KOPT-K1 (cell line): ENCODE results near the gene UBR7.

Experiments used
- H3K27ac ChIP-seq: fragments of 200-600 bp; sonication (generic); 2 replicates; pipeline ENCODE4 v1.5.1; 2016; ENCODE audit warnings: antibody characterized with exemption, mild to moderate bottlenecking, low read depth, low read length; ENCODE audit not compliant: poor library complexity, severe bottlenecking
- H3K36me3 ChIP-seq: fragments of 200-600 bp; sonication (generic); 2 replicates; pipeline ENCODE4 v1.5.1; 2017; ENCODE audit warnings: antibody characterized with exemption, mild to moderate bottlenecking, low read length, moderate library complexity; ENCODE audit not compliant: insufficient read depth
- H3K9me3 ChIP-seq: fragments of 200-600 bp; sonication (generic); 2 replicates; pipeline ENCODE4 v1.5.1; 2017; ENCODE audit warnings: antibody characterized with exemption, low read length, mild to moderate bottlenecking; ENCODE audit not compliant: insufficient read depth, poor library complexity, severe bottlenecking

The UBR7 gene

DNA sequence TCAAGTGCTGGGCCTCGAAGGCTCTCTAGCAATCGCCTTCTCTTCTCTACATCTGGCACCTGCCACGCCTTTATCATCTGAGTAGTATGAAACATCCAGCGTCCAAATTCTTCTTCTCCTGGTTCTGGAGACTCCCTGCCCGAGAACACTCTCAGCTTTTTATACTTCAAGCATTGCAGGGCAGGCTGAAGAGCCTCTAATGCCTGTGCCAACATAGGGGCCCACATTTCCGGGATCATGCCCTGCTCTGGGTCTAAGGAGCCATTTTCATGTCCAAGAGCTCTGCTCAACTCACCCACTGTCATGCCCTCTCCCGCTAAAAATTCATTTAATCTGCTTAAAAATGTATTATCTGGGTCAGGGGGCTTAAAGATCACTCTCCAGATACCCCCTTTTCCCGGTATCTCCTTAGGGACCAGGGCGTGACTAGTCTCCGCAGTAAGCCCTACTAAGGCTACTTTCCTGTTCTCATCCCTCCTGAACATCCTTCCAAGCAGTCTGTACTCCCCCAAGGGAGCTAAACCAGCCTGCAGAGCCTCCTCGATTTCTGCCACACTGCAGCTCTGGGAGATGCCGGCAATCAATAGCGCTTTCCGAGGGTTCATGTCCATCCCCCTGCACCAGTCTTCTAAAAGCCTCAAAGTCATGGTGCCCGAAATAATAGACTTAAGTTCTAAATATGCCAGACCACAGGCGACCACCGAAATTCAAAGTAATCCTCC lies 23.3 kb upstream of the UBR7 start:
- peak overlapping the region; percentile 83 for H3K27ac ChIP-seq
- H3K9me3 ChIP-seq: no peaks in the 10 kb centered on the region
- peaks cover 39% of the 10 kb centered on the region for H3K36me3 ChIP-seq

DNA sequence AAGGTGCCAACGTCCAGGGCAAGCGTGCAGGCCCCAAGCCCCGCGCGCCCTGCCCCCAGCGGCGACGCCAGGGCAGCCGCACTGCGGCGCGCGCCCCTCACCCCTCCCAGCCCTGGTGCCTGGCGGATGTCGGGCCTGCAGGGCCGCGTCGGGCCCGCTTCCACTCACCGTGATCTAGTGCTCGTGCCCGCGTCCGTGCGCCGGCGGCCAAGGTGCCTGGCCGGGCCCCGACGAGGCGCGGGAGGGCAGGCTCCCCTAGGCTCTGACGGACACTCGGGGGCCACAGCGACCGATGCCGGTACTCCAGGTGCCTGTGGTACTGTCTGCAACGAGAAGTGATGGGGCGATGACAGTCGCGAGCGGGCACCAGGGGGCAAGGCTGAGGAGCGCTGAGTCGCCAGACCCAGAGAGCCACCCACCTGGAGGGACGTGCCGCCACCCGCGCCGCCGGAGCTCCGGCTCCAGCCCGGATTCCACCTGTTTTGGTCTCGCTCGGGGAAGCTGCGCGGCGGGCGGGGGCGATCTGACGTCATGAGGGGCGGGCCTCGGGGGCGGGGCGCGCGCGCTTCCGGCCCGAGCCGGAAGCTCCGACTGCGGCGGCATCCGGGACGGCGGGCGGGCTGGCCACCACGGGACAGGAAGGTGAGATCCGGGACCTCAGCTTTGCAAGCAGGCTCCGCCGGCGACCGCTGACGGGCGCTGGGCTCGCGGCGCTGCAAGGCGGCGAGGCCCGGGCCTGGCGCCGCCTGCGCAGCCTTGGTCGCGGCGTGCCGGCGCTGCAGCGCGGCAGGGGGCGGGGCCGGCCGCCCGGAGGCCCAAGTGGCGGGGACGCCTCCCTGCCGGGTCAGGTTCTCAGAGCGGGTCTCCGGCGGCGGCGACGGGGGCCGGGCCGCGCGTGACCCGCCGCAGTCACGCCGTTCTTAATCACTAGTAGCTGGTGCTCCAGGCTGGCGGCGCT lies 22.4 kb upstream of the UBR7 start, which contains the start of the genes LYSET and MOAP1:
Gene LYSET (plus strand): TSS at position 927 of the 958 bp plus-strand sequence. CDS start 89 bp downstream, outside the sequence.
Gene MOAP1 (minus strand): TSS at position 507 of the 958 bp plus-strand sequence. CDS start 655 bp downstream, outside the sequence.
- peaks cover 49% of the 10 kb centered on the region for H3K36me3 ChIP-seq
- H3K27ac ChIP-seq: peak within 1 kb of the TSS; percentile 83
- H3K9me3 ChIP-seq: no peaks in the 10 kb centered on the region

DNA sequence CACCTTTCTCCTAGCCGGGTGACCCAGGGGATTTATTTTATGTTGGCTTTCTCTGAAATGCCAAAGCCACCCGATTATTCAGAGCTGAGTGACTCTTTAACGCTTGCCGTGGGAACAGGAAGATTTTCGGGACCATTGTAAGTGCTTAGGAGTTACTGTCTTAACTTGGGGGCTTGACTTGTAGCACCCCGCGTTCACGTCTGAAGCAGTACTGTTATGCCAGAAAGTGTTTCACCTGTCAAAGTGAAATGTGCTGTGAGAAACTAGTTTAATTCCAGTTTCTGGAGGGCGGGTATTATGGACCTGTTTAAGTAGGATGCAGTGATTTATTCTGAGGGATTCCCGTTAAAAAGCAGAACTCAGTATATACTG lies 21.7 kb upstream of the UBR7 start:
- Histone ChIP-seq H3K9me3 (no peaks in the 10 kb centered on the region), H3K27ac (peak overlapping the region; percentile 83), H3K36me3 (peaks cover 50% of the 10 kb centered on the region)

DNA sequence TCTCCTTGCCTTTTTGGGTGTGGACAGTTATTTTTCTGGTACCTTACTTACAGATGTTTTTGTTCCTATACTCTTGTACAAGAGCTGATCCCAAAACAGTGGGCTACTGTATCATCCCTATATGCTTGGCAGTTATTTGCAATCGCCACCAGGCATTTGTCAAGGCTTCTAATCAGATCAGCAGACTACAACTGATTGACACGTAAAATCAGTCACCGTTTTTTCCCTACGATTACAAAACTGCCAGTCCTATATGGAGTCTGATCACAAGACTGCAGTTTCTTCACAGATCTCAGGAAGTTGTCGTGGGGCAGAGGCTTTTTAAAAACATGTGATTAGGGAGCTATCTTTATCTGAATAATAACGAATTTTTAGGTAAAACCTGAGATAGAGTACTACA lies 20.6 kb upstream of the UBR7 start:
- Histone ChIP-seq H3K36me3 (peaks cover 58% of the 10 kb centered on the region), H3K27ac (no peak overlapping the region), H3K9me3 (no peaks in the 10 kb centered on the region)

DNA sequence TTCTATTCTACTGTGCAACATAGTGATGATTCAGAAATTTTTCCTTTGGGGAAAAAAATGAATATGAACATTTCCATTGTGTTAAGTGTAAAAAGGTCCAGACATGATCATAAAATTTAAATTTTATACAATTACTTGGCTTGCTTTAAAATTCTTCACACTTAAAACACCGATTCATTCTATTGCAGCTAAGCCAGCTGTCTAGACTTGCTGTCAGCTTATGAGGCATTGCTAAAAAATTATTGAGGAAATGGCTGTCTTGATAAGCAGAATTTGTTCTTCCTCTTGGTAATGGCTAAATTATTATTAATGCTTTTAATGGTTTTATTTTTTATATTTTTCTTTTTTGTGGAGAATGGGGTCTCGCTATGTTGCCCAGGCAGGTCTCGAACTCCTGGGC lies 20.1 kb upstream of the UBR7 start:
- H3K9me3 ChIP-seq: no peaks in the 10 kb centered on the region
- no peak overlapping the region for H3K27ac ChIP-seq
- H3K36me3 ChIP-seq: peaks cover 53% of the 10 kb centered on the region

DNA sequence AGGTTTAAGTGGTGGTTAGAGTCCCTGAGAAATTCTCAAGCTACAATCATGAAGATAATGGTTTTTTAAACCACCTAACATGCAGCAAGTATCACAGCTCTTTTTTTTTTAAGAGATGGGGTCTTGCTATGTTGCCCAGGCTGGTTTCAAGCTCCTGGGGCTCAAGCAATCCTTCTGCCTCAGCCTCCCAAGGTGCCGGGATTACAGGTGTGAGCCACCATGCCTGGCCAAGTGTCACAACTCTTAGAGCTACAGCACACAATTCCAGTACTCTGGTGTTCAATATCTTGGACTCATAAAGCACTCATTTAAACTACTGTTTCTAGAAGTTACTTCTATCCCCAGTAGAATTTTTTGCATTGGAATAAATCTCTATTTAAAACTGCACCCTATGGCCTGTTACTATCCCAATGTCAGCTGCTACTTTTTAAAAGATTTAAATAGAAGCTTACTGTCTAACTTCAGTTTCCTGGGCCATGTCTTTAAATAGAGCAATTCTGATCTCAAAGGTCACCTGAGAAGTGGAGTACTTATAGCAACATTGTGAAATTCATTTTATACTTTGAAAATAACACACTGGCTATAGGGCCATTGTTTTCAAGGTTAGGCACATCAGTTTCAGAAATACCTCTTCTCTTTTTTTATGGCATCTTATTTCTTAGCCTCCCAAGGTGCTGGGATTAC lies 11.6 kb upstream of the UBR7 start:
- peaks cover 41% of the 10 kb centered on the region for H3K36me3 ChIP-seq
- no peaks in the 10 kb centered on the region for H3K9me3 ChIP-seq
- no peak overlapping the region for H3K27ac ChIP-seq

DNA sequence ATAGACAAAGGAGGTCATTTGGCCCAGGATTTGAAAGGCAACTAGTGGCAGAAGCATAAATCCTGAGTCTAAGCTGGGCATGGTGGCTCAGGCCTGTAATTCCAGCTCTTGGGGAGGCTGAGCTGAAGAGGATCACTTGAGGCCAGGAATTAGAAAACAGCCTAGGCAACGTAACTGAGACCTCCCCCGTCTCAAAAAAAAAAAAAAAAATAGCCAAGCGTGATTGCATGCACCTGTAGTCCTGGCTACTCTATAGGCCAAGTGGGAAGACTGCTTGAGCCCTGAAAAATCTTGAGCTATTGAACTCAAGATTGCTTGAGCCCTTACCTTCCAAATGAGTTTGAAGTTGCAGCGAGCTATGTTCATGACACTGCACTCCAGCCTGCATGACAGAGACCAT lies 8.0 kb upstream of the UBR7 start:
- H3K27ac ChIP-seq: no peak overlapping the region
- H3K36me3 ChIP-seq: peaks cover 57% of the 10 kb centered on the region
- no peaks in the 10 kb centered on the region for H3K9me3 ChIP-seq

DNA sequence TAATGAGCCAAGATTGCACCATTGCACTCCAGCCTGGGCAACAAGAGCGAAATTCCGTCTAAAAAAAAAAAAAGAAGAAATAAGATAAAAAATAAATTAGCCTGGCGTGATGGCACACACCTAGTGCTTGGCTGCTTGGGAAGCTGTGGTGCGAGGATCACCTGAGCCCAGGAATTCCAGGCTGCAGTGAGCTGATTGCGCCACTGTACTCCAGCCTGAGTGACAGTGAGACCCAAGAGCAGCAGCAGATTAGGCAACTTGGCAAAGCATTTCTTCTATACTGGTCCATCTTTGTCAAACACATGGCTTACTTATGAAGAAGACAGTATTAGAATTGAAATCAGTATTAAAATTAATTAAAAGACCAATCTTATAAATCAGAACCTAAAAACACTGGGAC lies 6.5 kb upstream of the UBR7 start:
- Histone ChIP-seq H3K36me3 (peaks cover 66% of the 10 kb centered on the region), H3K27ac (no peak overlapping the region), H3K9me3 (no peaks in the 10 kb centered on the region)

DNA sequence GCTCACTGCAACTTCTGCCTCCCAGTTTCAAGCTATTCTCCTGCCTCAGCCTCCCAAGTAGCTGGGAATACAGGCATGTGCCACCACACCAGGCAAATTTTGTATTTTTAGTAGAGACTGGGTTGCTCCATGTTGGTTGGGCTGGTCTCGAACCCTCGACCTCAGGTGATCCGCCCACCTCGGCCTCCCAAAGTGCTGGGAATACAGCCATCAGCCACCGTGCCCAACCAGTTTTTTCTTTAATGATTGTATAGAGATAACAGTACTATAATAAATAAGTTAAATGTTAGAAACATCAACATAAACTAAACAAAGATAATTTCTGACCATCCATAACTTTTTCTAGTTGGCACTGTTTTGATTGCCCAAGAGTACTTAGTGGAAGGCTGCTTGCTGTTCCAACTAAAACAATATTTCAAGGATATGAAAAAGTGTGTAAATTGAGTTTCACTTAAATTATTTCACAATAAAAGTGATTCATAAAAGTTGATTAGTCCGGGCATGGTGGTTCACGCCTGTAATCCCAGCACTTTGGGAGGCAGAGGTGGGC lies 5.8 kb upstream of the UBR7 start:
- H3K9me3 ChIP-seq: no peaks in the 10 kb centered on the region
- H3K27ac ChIP-seq: no peak overlapping the region
- peaks cover 66% of the 10 kb centered on the region for H3K36me3 ChIP-seq

DNA sequence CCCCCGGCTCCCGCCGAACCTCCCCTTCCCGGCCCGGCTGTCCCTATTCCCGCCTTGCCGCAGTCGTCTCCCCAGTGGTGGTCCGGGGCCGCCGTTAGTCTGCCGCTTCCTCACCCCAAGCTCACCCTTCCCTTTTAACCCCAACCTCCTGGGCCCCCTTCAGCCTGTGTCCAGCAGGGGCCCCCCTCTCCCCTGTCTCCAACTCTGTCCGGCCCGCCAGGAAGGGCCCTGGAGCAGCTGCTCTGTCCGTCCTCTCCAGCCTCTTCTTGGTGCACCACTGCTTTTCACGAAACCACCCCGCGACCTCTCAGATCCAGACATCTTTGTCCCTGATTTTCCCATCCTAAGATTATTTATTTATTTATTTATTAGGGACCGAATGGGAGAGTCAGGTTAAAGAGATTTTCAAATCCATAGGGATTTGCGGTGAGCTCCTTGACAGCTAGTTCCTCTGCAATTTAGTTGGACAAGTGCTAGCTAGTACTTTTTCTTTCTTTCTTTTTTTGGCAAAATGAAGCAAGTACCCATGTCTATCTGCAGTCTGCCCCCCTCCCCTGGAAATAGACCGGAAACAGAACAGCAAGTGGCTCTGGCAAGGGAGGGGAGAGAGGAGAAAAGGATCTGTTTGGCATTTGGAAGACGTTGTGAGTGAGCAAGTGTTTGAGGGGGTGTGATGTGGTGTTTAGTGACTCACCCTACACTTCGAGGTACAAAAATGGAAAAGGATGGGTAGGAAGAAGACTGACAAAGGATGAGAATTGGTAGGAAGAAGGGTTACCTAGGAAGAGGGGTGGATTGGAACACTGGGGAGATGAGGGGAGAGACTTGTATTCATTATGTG lies 632 bp downstream of the UBR7 start:
- Histone ChIP-seq H3K27ac (peak overlapping the region; percentile 86), H3K36me3 (peaks cover 58% of the 10 kb centered on the region), H3K9me3 (no peaks in the 10 kb centered on the region)

DNA sequence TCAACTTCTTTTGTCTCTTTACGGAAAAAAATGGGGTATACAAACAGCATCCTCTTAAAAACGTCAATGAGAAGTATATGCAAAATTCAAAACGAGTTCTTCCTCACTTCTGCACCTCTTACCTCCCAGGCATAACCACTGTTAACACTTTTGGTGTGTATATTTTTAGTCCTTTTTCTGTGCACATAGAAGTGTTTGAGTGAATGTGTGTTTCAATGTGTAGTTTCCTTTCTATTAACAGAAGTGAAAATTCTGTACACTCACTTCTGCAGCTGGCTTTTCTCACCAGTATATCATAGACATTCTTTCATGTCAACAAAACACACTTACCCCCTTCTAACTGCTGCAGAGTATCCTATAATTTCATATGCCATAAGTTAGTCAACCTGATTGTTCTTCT lies 5.4 kb downstream of the UBR7 start:
- Histone ChIP-seq H3K36me3 (peaks cover 82% of the 10 kb centered on the region), H3K9me3 (no peaks in the 10 kb centered on the region), H3K27ac (no peak overlapping the region)

DNA sequence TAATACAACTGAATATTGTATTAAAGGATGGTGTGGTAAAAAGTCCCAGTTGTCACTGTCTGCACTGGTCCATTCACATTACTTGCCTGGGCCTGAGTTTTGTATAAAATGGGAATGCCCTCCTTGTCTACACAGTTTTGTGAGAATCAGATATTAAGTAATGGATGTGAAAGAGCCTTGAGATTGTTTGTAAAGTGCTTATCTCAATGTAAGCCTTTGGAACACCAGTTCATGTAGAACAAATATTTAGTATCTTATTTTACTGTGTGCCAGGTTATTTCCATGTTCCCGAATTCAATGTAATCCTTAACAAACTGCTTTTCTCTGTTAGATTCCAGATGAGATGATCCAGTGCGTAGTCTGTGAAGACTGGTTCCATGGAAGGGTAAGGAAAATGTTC lies 7.5 kb downstream of the UBR7 start:
- H3K9me3 ChIP-seq: no peaks in the 10 kb centered on the region
- peaks cover 96% of the 10 kb centered on the region for H3K36me3 ChIP-seq

DNA sequence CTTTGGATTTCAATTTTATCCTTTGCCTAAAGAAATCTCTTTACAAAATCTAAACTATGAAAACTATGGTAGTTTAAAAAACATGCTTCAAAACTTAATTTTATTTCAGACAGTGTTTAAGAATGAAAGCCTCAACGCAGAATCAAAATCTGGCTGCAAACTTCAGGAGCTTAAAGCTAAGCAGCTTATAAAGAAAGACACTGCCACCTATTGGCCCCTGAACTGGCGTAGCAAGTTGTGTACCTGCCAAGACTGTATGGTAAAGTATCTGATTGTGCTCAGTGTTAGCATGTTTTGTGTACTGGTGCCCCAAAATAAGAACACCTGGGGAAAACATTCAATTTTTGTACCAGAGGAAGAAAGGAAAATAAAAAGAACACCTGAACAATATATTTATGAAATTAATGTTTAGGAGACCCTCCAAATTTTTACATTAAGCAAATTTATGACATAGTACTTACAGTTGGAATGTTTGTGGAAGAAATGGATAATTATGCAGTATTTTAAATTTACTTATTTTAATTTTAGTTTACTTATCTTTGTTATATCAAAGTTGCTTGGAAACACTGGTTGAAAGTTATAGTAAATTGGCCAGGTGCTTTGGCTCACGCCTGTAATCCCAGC lies 12.2 kb downstream of the UBR7 start:
- H3K9me3 ChIP-seq: no peaks in the 10 kb centered on the region
- H3K27ac ChIP-seq: no peak overlapping the region
- peaks cover 95% of the 10 kb centered on the region for H3K36me3 ChIP-seq

More for the DNA sequence above, 7.5 kb downstream of the UBR7 start:
- H3K27ac ChIP-seq: no peak overlapping the region

DNA sequence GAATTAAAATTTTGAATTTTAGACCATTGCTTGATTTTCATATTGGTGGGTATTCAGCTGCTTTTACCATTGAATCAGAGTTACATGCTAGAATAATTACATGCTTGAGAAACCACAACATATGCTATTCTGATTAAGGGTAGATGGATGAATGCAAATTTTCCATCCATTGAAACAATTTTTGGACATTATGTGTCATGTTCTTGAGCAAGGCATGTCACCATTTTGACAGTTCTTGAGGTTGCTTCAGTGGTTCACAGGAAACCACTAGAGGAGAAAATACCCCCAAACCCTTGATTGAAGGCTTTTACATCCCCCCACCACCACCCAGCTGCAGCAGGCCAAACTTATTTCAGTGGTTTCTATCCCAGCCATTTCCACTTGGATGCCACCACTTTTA lies 13.5 kb downstream of the UBR7 start:
- no peak overlapping the region for H3K27ac ChIP-seq
- H3K36me3 ChIP-seq: peaks cover 95% of the 10 kb centered on the region
- H3K9me3 ChIP-seq: no peaks in the 10 kb centered on the region
